Activated T-cell treated with anti-CD3 and anti-CD28 coated beads, Interleukin-2, amount 50 U/mL, for 4 hours (primary cell): ENCODE results near the gene ANAPC4. TPM values are rescaled to one million over a fixed set of nuclear protein-coding genes. Genes with fewer than 3 reads are reported as not detected.
"Not testable (repeated sequence)": the region's sequence is repeated elsewhere in the genome, so short reads cannot be mapped to it uniquely, and the experiment has no call there.

Source experiments
- ATAC-seq, 2 donors: fragments of 200-7000 bp; cut with Tn5 transposase; one replicate each; pipeline ENCODE4 v1.10.0; 2021
- DNase-seq: peaks from one replicate; pipeline ENCODE4 v3.0.0-alpha.2; 2020
- H3K27me3 Mint-ChIP-seq: one replicate; pipeline ENCODE4 v1.8.0; 2021; ENCODE audit warnings: low read depth, mixed read lengths
- H3K36me3 Mint-ChIP-seq: one replicate; pipeline ENCODE4 v1.8.0; 2022; ENCODE audit warnings: mixed read lengths; ENCODE audit not compliant: insufficient read depth
- H3K4me1 Mint-ChIP-seq: one replicate; pipeline ENCODE4 v1.8.0; 2021; ENCODE audit warnings: low read depth, mixed read lengths
- H3K4me3 Mint-ChIP-seq: one replicate; pipeline ENCODE4 v1.8.0; 2021; ENCODE audit warnings: mild to moderate bottlenecking, moderate library complexity, mixed read lengths
- H3K9me3 Mint-ChIP-seq: one replicate; pipeline ENCODE4 v1.8.0; 2021; ENCODE audit warnings: mixed read lengths
- total RNA-seq, 3 donors: library from RNA; stranded (reverse); gene quantifications; one replicate each; pipeline ENCODE4 v1.2.1, GENCODE V29; 2021

Gene ANAPC4, protein sequence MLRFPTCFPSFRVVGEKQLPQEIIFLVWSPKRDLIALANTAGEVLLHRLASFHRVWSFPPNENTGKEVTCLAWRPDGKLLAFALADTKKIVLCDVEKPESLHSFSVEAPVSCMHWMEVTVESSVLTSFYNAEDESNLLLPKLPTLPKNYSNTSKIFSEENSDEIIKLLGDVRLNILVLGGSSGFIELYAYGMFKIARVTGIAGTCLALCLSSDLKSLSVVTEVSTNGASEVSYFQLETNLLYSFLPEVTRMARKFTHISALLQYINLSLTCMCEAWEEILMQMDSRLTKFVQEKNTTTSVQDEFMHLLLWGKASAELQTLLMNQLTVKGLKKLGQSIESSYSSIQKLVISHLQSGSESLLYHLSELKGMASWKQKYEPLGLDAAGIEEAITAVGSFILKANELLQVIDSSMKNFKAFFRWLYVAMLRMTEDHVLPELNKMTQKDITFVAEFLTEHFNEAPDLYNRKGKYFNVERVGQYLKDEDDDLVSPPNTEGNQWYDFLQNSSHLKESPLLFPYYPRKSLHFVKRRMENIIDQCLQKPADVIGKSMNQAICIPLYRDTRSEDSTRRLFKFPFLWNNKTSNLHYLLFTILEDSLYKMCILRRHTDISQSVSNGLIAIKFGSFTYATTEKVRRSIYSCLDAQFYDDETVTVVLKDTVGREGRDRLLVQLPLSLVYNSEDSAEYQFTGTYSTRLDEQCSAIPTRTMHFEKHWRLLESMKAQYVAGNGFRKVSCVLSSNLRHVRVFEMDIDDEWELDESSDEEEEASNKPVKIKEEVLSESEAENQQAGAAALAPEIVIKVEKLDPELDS
- total RNA-seq = 10 to 100 TPM; 26.4 to 30.7 (median 29.6) TPM

DNA sequence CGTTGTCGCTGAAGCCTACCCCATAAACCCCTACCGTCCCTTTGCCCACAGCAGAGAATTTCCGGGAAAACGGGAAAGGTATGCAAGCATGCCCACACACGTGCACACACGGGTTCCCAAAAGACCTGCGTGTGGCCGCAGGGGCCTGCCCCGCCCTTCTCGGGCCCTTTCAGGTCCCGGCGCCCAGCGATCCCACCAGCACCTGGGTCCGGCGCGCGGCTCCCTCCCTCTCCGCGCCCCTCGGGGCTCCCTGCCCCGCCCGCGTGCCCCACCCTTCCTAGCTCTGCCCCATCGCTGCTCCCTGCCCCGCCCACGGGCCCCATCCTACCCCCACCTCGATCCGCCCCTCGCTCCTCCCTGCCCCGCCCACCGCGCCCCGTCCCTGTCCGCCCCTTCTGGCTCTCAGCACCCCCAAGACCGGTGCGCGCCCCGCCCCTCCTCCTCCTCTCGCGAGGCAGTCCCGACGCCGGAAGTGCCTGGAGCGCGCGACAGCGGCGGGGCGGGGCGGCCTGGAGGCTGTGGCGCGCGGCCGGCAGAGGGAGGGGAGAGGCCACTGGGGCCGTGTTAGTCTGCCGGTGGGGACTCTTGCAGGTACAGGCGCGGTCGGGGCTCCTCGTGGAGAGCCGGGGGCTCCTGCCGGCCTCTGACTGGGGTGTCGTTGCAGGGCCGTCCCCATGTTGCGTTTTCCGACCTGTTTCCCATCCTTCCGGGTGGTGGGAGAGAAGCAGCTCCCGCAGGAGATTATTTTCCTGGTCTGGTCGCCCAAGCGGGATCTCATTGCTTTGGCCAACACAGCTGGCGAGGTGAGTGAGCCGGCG, at the start of gene ANAPC4:
TSS of gene ANAPC4 (plus strand) at position 510 of the 818 bp plus-strand sequence. CDS start at position 675, 165 bp downstream.
- H3K27me3 Mint-ChIP-seq = no peaks in the 10 kb centered on the region
- DNase-seq = peak; percentile 99
- H3K9me3 Mint-ChIP-seq = no peaks in the 10 kb centered on the region
- H3K4me1 Mint-ChIP-seq = peaks cover 8% of the 10 kb centered on the region
- no peak within 1 kb of the TSS for H3K4me3 Mint-ChIP-seq
- peak; percentile 97 for ATAC-seq
- H3K36me3 Mint-ChIP-seq = peaks cover 9% of the 10 kb centered on the region

DNA sequence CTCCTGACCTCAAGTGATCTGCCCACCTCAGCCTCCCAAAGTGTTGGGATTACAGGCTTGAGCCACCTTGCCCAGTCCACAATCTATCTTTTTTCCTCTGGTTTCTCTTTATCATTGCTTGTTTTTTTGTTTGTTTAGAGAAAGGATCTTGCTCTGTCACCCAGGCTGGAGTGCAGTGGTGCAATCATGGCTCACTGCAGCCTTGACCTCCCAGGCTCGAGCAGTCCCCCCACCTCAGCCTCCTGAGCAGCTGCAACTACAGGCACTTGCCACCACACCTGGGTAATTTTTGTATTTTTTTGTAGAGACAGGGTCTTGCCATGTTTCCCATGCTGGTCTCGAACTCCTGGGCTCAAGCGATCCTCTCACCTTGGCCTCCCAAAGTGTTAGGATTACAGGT, 48.6 kb upstream of the ANAPC4 start:
- ATAC-seq, DNase-seq, H3K27me3 Mint-ChIP-seq, H3K36me3 Mint-ChIP-seq, H3K9me3 Mint-ChIP-seq, H3K4me3 Mint-ChIP-seq: not testable (repeated sequence)
- peaks cover 15% of the 10 kb centered on the region for H3K4me1 Mint-ChIP-seq

DNA sequence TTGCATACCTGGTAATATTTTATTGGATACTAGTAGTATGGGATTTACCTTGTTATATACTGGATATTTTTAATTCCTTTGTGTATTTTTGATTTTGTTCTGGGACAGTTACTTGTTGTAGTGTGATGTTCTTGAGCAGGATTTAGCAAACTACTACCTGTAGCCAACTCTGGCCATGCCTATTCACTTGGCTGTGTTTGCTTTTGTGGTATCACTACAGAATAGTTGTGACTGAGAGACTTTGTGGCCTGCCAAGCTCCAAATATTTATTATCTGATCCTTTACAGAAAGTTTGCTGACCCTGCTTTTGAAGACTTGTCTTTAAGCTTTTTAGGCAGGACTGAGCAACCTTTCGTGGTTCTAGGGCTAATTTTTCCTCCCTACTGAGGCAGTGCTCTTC, 46.7 kb upstream of the ANAPC4 start:
- H3K4me3 Mint-ChIP-seq = no peak overlapping the region
- H3K4me1 Mint-ChIP-seq = peaks cover 15% of the 10 kb centered on the region
- peaks cover 10% of the 10 kb centered on the region for H3K36me3 Mint-ChIP-seq
- no peak for ATAC-seq
- no peaks in the 10 kb centered on the region for H3K9me3 Mint-ChIP-seq
- no peak for DNase-seq
- no peaks in the 10 kb centered on the region for H3K27me3 Mint-ChIP-seq

DNA sequence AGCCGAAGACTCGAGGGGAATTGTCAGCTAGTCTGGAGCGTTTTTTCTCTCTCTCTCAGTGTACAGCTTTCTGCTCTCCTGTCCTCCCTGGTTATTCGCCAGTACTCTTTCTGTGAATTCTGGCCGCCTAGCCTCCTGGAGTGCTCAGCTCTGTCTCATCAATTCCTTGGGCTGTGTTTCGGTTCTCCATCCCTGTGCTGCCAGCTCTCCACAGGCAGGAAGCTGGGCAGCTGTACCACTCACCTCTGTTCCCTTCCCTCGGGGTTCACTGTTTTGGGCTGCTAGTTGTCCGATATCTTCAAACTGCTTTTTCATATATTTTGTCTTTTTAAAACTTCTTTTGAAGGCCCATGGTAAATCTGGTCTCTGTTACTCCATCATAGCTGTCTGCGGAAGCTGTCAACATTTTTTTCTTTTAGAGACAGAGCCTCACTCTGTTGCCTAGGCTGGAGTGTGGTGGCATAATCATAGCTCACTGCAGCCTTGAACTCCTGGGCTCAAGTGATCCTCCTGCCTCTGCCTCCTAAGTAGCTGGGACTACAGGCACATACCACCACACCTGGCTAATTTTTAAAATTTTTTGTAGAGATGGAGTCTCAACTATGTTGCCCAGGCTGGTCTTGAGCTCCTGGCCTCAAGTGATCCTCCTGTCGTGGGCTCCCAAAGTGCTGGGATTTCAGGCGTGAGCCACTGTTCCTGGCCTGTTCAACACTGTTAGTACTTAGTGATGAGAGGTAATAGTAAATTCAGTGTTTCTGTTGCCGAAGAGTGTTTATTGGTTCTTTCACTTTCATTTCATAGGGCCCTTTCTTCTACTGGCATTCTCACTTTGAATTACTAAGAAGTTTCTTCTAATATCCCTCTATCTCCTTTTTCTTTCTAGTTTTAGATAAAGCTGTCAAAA, 45.9 kb upstream of the ANAPC4 start:
- Mint-ChIP-seq H3K9me3 (no peaks in the 10 kb centered on the region), H3K4me1 (peaks cover 15% of the 10 kb centered on the region), H3K36me3 (peaks cover 10% of the 10 kb centered on the region), H3K4me3 (peak overlapping the region; percentile 81), H3K27me3 (no peaks in the 10 kb centered on the region)
- DNase-seq (no peak), ATAC-seq (peak; percentile 79 to 83)

DNA sequence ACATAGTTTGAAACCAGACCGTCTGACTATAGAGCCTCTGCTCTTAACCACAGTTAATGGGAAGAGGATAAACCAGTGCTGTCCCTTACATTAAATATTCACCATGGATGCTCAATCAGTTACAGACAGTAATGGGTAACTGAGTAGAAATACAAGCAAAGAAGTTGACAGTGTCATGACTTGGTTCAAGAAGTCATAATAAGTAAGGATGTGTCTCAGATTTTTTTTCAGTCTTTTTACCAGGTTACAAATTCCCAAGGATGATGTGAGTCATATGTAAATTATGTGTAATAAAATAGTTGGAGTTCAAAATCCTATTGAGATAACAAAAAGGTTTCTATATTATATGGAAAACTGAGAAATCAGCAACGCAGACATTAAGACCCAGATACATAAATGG, 33.4 kb upstream of the ANAPC4 start:
- ATAC-seq = no peak
- H3K9me3 Mint-ChIP-seq = no peaks in the 10 kb centered on the region
- DNase-seq = no peak
- no peaks in the 10 kb centered on the region for H3K27me3 Mint-ChIP-seq
- H3K4me1 Mint-ChIP-seq = no peaks in the 10 kb centered on the region
- peaks cover 18% of the 10 kb centered on the region for H3K36me3 Mint-ChIP-seq
- H3K4me3 Mint-ChIP-seq = no peak overlapping the region

DNA sequence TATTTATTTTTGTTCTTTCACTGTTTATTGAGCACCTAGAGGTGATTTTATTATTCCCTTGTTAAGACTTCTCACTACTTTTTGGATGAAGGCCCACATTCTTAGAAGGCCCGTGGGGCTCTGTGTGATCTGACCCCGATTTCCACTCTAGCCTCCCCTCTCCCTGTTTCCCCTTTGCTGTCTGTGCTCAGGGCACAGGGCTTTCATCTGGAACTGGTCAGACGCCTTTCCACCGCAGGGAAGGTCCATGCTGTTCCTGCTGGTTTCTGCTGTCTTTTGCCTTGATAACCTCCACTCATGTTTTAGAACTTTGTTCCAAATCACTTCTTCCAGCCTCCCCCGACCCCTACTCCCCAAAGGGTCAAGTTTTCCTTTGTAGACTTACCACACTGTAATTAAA, 31.3 kb upstream of the ANAPC4 start:
- Mint-ChIP-seq H3K4me3 (no peak overlapping the region), H3K9me3 (no peaks in the 10 kb centered on the region), H3K27me3 (no peaks in the 10 kb centered on the region), H3K36me3 (peaks cover 12% of the 10 kb centered on the region), H3K4me1 (no peaks in the 10 kb centered on the region)
- ATAC-seq = no peak
- DNase-seq = no peak

DNA sequence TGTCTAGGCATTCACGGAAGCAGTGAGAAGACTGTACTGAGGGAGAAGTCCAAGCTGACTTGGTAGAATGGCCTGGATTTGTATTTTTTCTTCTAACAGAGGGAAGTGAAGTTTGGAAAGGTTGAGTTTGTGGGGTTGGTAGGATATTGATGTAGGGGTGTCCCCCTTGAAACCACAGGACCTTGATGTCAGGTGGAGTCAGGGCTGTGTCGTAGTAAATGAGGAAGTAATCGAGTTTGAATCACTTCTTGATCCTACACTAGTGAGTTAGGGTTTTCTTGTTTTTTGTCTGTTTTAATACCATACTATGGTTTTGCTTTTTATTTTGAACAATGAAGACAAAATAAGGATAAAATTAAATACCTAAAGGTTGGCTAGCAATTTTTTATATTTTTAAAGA, 30.1 kb upstream of the ANAPC4 start:
- Mint-ChIP-seq H3K4me1 (no peaks in the 10 kb centered on the region), H3K27me3 (no peaks in the 10 kb centered on the region), H3K9me3 (no peaks in the 10 kb centered on the region), H3K4me3 (no peak overlapping the region), H3K36me3 (peaks cover 6% of the 10 kb centered on the region)
- ATAC-seq = no peak
- DNase-seq = no peak

DNA sequence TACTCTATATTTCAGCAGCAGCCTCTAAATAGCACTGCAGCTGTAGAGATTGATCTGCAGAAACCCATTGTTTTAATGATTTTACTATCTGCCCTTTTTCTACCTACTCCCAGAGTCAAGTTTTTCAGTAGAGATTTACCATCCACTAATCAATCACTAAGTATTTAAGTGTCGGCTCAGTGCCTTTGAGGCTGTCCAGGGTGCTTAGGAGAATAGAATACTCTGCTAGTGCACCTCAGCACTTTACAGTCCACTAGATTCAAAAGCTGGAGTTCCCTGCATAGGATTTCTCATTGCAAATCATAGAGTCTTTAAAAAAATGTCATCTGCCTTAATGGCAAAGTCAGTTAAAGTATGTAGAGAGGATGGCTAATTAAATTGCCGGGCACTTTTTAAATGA, 29.6 kb upstream of the ANAPC4 start:
- ATAC-seq = no peak
- DNase-seq = no peak
- Mint-ChIP-seq H3K9me3 (no peaks in the 10 kb centered on the region), H3K4me3 (no peak overlapping the region), H3K4me1 (no peaks in the 10 kb centered on the region), H3K36me3 (peaks cover 6% of the 10 kb centered on the region), H3K27me3 (no peaks in the 10 kb centered on the region)

DNA sequence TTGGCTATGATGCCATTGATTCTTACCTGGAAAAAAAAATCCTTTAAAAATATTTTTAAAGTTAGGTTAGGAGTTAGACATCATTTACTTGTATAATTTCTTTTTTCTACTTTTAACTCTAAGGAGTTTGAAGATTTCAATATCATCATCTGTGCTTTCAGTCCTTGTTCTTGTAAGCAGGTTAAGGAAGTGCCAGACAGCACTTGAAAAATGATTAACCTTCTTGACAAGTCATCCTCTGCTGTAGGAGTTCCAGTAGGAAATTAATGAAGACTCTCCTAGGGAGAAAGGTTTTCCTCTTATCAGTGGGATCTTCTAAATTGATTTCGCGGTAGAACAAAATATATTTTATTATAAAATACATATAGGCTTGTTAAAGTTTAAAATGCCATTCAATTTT, 29.1 kb upstream of the ANAPC4 start:
- Mint-ChIP-seq H3K27me3 (no peaks in the 10 kb centered on the region), H3K4me3 (no peak overlapping the region), H3K4me1 (no peaks in the 10 kb centered on the region), H3K9me3 (no peaks in the 10 kb centered on the region), H3K36me3 (peaks cover 6% of the 10 kb centered on the region)
- no peak for DNase-seq
- no peak for ATAC-seq

DNA sequence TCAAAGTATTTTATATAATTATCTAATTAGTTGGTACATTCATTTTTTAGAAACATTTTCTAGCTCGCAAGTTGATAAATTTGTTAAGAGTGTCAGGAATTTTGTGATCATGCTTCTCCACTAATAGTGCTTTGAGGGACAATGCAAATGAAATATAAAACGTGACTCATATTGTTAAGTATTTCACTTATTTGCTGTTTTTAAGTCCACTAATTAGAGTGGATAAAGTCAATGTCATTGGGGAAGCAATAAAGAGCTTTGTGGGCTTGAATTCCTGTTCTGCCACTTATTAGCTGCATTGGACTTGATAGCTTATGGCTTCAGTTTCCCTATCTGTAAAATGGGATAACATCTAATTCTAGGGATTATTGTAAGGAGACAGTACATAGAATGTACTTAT, 26.5 kb upstream of the ANAPC4 start:
- ATAC-seq (no peak), DNase-seq (no peak)
- Mint-ChIP-seq H3K4me1 (no peaks in the 10 kb centered on the region), H3K36me3 (peaks cover 5% of the 10 kb centered on the region), H3K27me3 (no peaks in the 10 kb centered on the region), H3K9me3 (no peaks in the 10 kb centered on the region), H3K4me3 (no peak overlapping the region)

DNA sequence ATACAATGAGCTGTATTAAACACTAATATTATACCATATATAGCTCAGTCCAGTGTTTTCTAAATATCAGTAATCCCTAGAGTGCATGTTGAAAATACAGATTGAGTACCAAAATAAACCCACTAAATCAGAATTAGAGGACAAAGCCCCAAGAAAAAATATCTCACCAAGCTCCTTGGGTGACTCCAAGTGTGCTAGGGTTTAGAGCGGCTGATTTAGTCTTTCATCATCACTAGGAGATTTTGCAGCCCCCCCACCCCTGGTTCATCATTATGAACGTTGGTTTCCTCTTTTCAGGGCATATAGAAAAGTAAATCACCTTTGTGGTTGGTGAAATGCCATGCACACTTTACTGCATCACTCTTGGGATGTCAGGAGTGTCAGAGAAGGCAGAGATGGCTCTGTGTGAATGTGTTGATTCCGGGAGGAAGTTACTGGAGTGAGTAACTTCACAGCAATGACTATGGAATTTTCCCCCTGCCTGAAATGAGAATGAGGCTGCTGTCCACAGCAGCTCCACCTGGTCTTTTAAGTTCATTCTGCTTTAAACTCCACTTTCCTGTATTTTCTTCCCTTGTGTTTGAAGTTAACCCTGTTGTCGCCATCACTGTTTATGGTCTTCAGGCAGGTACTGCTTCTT, 25.2 kb upstream of the ANAPC4 start:
- no peaks in the 10 kb centered on the region for H3K9me3 Mint-ChIP-seq
- H3K4me3 Mint-ChIP-seq = no peak overlapping the region
- no peaks in the 10 kb centered on the region for H3K4me1 Mint-ChIP-seq
- no peak for ATAC-seq
- DNase-seq = no peak
- H3K27me3 Mint-ChIP-seq = no peaks in the 10 kb centered on the region
- peaks cover 7% of the 10 kb centered on the region for H3K36me3 Mint-ChIP-seq

DNA sequence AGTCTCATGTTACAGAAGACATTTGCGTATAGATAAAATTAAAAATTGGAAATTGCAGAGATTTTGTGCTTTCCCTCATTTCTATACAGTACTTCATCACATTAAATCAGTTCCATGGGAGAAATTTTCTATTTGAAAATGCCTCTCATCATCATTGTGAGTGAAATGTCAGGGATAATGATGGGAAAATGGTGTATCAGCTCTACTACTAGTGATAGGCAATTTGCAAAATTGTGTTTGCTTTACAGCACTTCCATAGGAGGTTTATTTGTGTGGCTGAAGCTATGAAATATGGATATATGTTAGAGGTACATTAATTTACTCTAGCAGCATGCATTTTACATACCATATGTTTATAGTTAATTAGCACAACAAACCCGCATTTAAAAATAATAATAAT, 21.0 kb upstream of the ANAPC4 start:
- ATAC-seq = no peak
- H3K27me3 Mint-ChIP-seq = no peaks in the 10 kb centered on the region
- peaks cover 17% of the 10 kb centered on the region for H3K36me3 Mint-ChIP-seq
- H3K4me3 Mint-ChIP-seq = no peak overlapping the region
- DNase-seq = no peak
- H3K9me3 Mint-ChIP-seq = no peaks in the 10 kb centered on the region
- no peaks in the 10 kb centered on the region for H3K4me1 Mint-ChIP-seq

DNA sequence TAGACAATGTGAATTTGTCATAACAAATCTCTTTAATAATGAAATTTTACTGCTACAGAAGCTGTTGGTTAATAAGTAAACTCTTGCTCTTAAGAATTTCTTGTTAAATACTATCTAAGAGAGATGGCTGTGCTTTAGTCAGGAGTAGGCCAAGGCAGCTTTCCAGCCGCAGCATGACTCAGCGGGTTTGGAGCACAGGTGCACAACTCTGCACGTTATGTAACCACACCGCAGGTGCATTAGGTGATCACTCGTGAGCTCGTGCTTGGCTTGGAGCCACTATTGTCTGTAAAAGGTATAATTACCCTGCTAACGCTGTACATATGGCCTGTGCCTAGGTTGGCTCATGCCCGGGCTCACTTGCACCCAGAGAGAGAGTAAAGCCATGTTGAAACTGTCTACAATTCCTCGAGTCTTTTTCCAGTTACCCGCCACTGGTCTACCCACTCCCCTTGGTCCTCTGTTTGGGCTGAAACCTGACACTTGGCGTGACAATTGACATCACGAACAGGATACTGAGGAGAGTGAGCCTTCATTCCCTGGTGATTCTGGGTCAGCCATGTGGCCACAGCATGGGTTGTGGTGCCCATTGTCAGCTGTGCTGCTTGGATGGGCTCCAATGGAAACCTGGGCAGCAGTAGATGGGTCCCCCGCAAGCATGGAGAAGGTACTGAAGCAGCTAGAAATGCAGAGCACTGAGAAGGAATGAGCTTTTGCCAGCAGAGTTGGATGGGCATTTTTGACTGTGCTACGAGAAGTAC, 18.4 kb upstream of the ANAPC4 start:
- H3K36me3 Mint-ChIP-seq = peaks cover 19% of the 10 kb centered on the region
- H3K4me1 Mint-ChIP-seq = no peaks in the 10 kb centered on the region
- H3K4me3 Mint-ChIP-seq = no peak overlapping the region
- DNase-seq (no peak), ATAC-seq (no peak)
- no peaks in the 10 kb centered on the region for H3K9me3 Mint-ChIP-seq
- no peaks in the 10 kb centered on the region for H3K27me3 Mint-ChIP-seq
